ENCODE measurements around the gene CLMN.

Gene CLMN

GRCh38 chr14:95319312-95320077 is at the start of gene CLMN:
Gene CLMN (minus strand): TSS chr14:95319908. CDS start chr14:95319792, 116 bp downstream.
- no peak for DNase-seq

DNA sequence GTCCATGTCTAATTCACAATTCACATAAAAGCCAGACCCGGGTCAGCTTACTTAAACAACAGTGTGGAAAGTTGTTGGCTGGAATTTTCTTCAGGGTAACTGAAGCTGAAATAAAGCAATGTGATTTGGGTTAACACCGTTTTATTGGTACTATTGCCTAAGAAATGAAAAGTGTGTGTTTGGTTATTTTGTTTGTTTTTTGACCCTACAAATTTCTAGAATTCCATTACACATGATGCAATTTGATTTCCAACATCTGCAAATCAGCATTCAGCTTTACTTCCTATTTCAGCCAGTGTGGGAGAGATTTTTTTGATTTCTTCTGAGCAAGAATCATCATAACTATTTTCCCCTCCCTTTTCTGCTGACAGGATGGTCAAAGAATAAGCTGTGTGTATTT is 45.7 kb upstream of the CLMN start:
- no peak for DNase-seq

- DNase-seq, result no peak
Observed at GRCh38 chr14:95364481-95365209, 44.9 kb upstream of the CLMN start.

DNA sequence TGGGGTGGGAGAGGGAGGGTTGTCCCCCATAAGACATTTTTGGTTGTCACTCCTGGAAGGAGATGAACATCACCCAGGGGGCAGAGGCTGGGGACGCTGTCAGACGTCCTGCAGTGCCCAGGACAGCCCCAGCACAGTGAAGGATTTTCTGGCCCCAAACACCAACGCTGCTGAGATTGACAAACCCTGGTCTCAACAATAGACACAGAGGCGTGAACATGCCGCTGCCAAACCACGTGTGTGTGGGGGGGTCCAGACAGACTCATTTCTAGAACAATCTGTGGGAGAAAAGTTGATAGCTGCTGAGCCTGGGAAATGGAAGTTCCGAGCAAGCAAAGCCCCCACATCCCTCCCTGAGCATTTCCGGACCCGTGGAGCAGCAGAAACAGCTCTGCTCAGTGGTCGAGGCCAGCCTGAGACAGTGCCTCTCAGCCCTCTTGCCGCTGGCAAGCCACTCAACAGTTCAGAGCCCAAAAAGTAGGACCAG is 43.8 kb upstream of the CLMN start:
- no peak for DNase-seq

DNA sequence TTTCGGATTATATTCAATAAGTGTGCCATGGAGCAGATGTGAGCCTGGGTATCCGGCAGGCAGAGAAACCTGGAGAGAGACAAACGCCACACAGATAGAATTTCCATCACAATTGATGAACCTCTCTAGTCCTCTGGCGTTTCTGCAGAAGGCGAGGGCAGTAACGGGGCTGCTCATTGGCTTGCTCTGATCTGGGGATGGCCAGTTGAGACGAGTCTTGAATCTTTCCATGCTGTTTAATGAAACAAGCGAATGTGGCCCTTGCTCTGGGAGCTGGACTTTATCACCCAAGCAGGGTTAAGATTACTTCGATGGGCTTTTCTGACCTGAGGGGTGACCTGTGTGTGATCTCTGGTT is 42.4 kb upstream of the CLMN start:
- DNase-seq, result no peak

- no peak for DNase-seq
Observed at GRCh38 chr14:95361373-95362137, 41.8 kb upstream of the CLMN start.

DNA sequence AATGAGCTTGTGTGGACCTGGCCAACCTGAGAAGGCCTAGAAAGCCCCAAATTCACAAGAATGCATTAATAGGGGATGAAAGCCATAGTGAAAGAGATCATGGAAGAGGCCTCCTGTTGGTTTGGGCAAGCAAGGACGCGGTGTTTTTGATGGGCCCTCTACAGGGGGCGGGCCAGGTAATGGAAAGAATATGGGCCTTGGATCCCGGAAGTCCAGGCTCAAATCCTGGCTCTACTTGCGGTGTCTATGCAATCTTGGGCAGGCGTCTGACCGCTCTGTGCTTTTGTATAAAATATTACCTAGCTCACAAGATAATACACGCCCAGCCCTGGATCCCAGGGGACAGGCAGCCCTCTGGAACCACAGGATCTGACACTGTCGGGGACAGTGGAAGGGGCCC is 41.1 kb upstream of the CLMN start:
- DNase-seq, result no peak

DNA sequence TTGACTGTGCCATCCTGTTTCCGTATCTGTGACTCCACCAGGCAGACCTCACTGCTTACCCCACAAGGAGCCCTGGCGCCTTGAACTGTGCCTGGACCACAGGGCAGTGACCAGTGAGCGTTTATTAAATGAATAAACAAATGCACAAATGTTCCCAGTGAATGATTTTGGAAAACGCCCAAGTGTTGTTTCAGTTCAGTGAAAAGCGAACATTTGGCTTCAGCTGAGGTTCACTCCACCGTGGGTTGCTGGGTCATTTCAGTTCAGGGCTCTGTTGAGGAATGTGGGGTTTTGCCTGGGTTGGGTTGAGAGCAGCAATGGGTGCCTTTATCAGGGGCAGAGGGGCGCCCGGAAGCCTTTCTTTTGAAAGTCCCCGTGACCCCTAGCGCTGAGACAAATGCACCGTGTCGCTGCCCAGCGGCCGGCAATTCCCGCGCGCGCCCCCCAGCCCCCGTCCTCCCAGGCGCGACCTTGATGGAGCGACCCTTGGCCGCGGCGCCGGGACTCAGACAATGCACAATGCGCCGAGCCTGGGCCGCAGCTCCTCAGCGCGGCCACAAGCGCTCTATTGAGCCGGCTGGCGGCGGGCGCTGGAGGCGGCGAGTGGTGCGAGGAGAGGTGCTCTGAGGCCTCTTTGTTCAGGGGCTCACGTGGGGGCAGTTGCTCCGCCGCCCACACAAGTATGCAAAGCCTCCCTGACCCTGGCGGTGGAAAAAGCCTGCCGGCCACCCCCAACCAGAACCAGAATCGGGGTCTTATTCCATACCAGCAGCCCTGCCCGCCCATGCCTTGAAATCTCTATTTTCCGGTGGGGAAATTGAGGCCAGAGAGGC is 40.5 kb upstream of the CLMN start:
- no peak for DNase-seq

DNA sequence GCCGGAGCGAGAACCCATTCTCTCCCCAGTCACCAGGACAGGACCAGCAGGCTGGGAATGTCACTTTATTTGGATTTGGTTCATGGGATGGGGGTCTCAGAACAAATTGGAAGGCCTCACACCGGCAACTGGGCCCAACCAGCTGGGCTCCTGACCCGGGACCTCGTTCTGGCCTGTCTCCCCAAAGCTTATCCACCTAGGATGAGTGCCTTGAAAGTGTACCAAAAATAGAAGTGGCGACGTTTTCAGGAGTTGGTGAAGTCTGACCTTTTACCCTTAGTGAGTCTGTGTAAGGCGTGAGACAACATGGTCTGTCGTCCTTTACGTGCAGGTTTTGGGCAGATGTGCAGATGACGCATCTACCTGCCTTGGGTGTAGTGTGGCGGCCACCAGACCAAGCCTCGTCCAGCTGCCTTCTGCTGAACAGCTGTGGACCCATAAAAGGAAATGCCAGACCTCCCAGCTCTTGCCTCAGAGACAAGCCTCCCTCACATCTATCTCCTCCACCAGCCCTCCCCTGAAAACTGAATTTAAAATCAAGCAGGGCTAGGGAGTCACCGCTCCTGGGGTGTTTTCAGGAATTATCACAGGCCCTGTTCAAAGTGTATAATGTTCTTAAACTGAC is 36.6 kb upstream of the CLMN start:
- DNase-seq, result no peak

DNA sequence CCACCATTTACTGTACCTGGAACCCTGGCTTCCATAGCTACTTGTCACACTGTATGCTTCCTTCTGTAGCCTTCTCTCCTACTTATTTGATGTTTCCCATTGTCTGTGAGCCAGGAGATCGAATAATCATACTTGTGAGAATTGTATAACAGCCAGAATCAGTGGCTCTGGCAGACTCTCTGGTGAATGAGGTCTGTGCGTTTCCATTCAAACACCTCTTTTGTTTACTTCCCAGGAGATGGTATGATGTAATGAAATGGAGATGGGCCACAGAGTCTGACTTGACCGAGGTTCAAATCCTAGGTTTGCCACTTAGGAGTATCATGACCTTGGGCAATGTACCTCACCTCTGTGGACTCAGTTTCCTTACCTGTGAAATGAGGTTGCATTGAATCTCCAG is 35.7 kb upstream of the CLMN start:
- no peak for DNase-seq

DNA sequence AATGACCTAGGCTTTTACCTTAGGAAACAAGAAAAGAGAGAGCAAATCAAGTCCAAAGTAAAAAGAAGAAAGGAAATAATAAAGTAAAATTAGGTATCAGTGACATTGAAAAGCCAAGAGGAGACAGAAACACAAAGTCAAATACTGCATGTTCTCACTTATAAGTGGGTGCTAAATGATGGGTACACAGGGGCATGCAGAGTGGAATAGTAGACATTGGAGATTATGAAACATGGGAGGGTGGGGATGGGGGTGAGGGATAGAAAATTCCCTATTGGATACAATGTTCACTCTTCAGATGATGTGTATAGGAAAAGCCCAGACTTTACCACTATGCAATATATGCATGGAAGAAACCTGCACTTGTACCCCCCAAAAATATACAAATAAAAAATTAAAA is 35.1 kb upstream of the CLMN start:
- no peak for DNase-seq

DNA sequence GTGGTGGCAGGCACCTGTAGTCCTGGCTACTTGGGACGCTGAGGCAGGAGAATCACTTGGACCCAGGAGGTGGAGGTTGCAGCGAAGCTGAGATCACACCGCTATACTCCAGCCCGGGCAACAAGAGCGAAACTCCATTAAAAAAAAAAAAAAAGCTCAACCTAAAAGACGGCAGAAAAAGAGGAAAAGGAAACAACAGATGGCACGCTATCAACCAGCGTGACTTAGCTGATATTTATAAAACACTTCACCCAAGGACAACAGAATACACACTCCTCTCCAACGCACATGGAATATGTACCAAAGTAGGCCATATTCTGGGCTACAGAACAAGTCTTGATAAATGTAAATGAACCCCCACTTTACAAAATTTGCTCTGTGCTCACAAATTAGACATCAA is 34.0 kb upstream of the CLMN start:
- no peak for DNase-seq

DNA sequence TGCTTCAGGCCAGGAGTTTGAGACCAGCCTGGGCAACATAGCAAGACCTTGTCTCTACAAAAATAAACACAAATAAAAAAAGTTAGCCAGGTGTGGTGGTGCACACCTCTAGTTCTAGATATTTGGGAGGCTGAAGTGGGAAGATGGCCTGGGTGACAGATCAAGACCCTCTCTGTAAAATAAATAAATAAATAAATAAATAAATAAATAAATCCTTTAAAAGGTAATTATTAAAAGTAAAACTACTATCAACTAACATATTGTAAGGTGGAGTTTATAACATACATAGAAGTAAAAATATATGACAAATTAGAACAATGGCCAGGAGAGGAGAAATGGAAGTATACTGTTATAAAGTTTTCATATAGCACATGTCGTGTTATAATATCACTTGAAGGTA is 33.3 kb upstream of the CLMN start:
- DNase-seq, result no peak

DNA sequence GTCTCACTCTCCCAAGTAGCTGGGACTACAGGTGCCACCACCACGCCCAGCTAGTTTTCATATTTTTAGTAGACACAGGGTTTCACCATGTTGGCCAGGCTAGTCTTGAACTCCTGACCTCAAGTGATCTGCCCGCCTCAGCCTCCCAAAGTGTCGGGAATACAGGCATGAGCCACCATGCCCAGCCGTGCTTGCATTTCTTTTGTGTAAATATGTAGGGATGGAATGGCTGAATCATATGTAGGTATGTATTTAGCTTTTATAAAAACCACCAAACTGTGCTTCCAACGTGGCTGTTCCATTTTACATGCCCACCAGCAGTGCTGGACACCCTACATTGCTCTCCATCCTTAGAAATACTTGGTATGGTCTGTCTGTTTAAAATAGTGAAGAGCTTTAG is 32.8 kb upstream of the CLMN start:
- no peak for DNase-seq

DNA sequence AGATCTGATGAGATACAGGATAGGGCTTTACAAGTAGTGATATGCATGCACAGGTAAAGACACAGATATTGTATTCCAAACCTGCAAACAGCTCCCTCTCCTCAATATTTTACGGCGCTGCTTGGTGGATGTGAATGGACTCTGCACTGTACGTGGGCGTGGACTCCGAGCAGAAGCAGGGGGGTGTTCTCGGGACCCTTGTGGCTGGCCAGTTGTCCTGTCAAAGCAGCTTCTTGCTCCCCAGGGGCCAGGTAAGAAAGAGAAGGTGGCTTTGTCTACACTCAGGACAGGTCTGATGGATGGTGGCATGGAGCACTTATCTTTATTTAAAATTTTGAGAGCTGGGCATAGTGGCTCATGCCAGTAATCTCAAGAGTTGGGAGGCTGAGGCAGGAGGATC is 29.5 kb upstream of the CLMN start:
- DNase-seq, result no peak

GRCh38 chr14:95348395-95349080 is 28.8 kb upstream of the CLMN start:
- no peak for DNase-seq

- DNase-seq, result no peak
Observed at GRCh38 chr14:95346820-95347219, 27.1 kb upstream of the CLMN start.

- no peak for DNase-seq
Observed at GRCh38 chr14:95346266-95346665, 26.6 kb upstream of the CLMN start.

- DNase-seq, result no peak
Observed at GRCh38 chr14:95345032-95345431, 25.3 kb upstream of the CLMN start.

- DNase-seq, result no peak
Observed at GRCh38 chr14:95344536-95344935, 24.8 kb upstream of the CLMN start.

DNA sequence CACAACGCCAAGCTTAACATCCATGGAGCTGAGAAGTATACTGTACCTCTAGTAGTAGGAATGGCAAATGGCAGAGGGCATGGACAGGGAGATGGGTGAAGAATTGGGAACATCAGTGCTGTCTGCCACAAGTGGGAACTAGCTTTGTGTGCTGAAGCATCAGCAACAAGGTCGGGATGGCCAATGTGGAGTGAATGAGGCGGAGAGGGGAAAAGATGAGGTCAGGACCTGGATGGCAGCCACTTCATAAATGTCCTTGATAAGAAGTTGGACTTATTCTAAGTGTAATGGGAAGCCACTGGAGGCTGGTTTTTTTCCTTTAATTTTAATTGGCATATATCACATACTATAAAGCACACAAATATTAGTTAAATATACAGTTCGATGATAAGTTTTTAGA is 21.9 kb upstream of the CLMN start:
- no peak for DNase-seq

- no peak for DNase-seq
Observed at GRCh38 chr14:95341115-95341514, 21.4 kb upstream of the CLMN start.

Data from NCI-H2029 treated with DMSO at 0.1 percent for 48 hours (cell line).